Measurements from ENCODE around the gene NLGN3.

DNA sequence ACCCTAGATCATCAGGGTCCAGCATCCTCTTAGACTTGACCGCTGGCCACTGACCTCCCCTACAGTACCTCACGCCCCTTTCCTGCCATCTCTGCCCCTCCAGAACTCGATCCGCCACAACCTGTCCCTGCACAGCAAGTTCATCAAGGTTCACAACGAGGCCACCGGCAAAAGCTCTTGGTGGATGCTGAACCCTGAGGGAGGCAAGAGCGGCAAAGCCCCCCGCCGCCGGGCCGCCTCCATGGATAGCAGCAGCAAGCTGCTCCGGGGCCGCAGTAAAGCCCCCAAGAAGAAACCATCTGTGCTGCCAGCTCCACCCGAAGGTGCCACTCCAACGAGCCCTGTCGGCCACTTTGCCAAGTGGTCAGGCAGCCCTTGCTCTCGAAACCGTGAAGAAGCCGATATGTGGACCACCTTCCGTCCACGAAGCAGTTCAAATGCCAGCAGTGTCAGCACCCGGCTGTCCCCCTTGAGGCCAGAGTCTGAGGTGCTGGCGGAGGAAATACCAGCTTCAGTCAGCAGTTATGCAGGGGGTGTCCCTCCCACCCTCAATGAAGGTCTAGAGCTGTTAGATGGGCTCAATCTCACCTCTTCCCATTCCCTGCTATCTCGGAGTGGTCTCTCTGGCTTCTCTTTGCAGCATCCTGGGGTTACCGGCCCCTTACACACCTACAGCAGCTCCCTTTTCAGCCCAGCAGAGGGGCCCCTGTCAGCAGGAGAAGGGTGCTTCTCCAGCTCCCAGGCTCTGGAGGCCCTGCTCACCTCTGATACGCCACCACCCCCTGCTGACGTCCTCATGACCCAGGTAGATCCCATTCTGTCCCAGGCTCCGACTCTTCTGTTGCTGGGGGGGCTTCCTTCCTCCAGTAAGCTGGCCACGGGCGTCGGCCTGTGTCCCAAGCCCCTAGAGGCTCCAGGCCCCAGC is 43.8 kb upstream of the NLGN3 start:
- no peak for TF ChIP-seq GATA2 (IDR thresholded peaks at IDR 0.05; ENCODE audit: low read depth, low read length)
- TF ChIP-seq GATA3 (IDR thresholded peaks at IDR 0.05; ENCODE audit: low read depth, low read length): no peak
